GM18505 (cell line): ENCODE data around the gene RBP5.

ENCODE experiments used
- ATAC-seq: cut with Tn5 transposase; IDR thresholded peaks from one replicate; pipeline ENCODE4 v1.9.1; 2021; ENCODE audit not compliant: unreplicated experiment
- POLR2A ChIP-seq: IDR thresholded peaks from 4 replicates; pipeline ENCODE4 v1.6.1; 2011; ENCODE audit warnings: borderline replicate concordance; ENCODE audit not compliant: insufficient read depth, insufficient read length; ENCODE audit errors: extremely low read depth

The RBP5 gene

GRCh38 chr12:7079826-7080125 lies 48.9 kb downstream of the RBP5 start:
- no peak for ATAC-seq
- no peak for TF ChIP-seq POLR2A

DNA sequence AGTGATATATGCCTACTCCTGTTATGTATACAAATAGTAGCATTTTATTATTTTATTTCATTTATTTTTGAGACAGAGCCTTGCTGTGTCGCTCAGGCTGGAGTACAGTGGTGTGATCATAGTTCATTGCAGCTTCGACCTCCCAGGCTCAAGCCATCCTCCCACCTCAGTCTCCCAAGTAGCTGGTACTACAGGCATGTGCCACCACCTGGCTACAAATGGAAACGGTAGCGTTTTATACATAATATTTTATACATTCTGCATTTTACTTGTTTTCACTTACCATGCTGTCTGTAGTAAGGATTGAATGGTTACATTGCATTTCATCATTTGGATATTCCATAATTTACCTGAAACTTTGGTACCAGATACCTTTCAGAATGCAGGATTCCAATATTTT lies 50.5 kb downstream of the RBP5 start:
- TF ChIP-seq POLR2A: no peak
- ATAC-seq: no peak

- no peak for TF ChIP-seq POLR2A
- ATAC-seq: no peak
Observed at GRCh38 chr12:7076493-7076892, 52.2 kb downstream of the RBP5 start.

DNA sequence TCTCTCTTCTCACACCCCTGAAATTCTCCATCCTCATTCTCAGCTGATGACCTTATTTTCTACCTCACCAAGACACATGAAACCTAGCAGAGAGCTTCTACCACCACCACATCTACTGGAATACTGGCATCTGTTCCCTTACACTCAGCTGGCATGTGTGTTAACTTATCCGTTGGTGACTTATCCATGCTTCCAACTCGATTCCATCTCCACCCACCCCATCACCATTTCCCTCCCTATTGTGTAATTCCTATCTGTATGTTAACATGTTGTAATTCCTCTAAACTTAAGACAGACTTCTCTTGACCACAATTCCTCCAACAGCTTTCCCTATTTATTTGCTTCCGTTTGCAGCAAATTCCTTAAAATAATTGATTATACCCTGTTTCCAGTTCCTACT lies 52.8 kb downstream of the RBP5 start:
- no peak for TF ChIP-seq POLR2A
- ATAC-seq: no peak

GRCh38 chr12:7075518-7075917 lies 53.2 kb downstream of the RBP5 start:
- no peak for TF ChIP-seq POLR2A
- ATAC-seq: no peak

DNA sequence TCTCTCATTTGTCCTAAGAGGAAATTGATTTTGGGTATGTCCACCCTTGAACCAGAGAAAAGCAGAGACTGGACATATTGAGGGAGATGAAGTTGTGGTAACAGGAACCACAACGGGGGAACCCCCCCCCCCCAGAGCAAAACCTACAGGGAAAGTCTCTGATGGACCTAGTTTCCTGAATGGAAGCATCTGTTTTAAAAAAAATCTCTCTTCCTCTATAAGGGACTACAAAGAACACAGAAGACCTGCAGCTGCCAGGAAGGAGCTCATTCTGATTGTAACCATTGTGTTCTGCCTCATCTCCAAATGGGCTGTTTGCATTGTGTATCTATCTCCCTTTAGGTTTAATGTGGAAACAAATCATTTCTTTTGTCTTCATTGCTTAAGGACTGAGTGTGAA lies 54.7 kb downstream of the RBP5 start:
- TF ChIP-seq POLR2A: no peak
- no peak for ATAC-seq
